HUDEP-2 (cell line): ENCODE measurements around the gene ELL2.
"Not testable (repeated sequence)": the region's sequence is repeated elsewhere in the genome, so short reads cannot be mapped to it uniquely, and the experiment has no call there.

Source experiments
- DNase-seq, 76 experiments: peaks; one replicate each; lab custom pipeline; 2025; ENCODE audit not compliant: unreplicated experiment in 76 of 76; lab: John Stamatoyannopoulos, UW

ELL2 gene

GRCh38 chr5:95866435-95867040, 95.1 kb downstream of the ELL2 start:
- DNase-seq, result no peak

- DNase-seq, result no peak
Measured at GRCh38 chr5:95864944-95865504, 96.6 kb downstream of the ELL2 start.

- DNase-seq, result no peak
Measured at GRCh38 chr5:95864456-95864855, 97.2 kb downstream of the ELL2 start.

- DNase-seq, result no peak
Measured at GRCh38 chr5:95863383-95863757, 98.3 kb downstream of the ELL2 start.

GRCh38 chr5:95862671-95863382, 98.8 kb downstream of the ELL2 start:
- no peak for DNase-seq

GRCh38 chr5:95861864-95862561, 99.6 kb downstream of the ELL2 start:
- no peak for DNase-seq

- no peak for DNase-seq
Measured at GRCh38 chr5:95861221-95861863, 100.3 kb downstream of the ELL2 start.

- DNase-seq, result no peak
Measured at GRCh38 chr5:95859661-95860060, 102.0 kb downstream of the ELL2 start.

GRCh38 chr5:95858661-95859595, 102.7 kb downstream of the ELL2 start:
- peak in 72 of 76 experiments; percentile 12 to 85 (median 60) for DNase-seq

- no peak for DNase-seq
Measured at GRCh38 chr5:95858023-95858461, 103.6 kb downstream of the ELL2 start.

GRCh38 chr5:95857185-95857945, 104.3 kb downstream of the ELL2 start:
- no peak for DNase-seq

- DNase-seq, result no peak
Measured at GRCh38 chr5:95856501-95856981, 105.1 kb downstream of the ELL2 start.

GRCh38 chr5:95853490-95853889, 108.2 kb downstream of the ELL2 start:
- DNase-seq, result no peak

- no peak for DNase-seq
Measured at GRCh38 chr5:95852567-95852966, 109.1 kb downstream of the ELL2 start.

- DNase-seq, result not testable (repeated sequence)
Measured at GRCh38 chr5:95851141-95851540, 110.5 kb downstream of the ELL2 start.

GRCh38 chr5:95850391-95850894, 111.2 kb downstream of the ELL2 start:
- no peak for DNase-seq

- DNase-seq, result no peak
Measured at GRCh38 chr5:95848701-95849100, 113.0 kb downstream of the ELL2 start.

GRCh38 chr5:95847261-95847592, 114.4 kb downstream of the ELL2 start:
- no peak for DNase-seq
